Tibial artery (tissue), 4 donors: ENCODE data around the gene CDH22.

ENCODE experiments used
- DNase-seq, 2 donors: peaks; one replicate each; pipeline ENCODE4 v3.0.0-alpha.2; 2019
- H3K27ac ChIP-seq, 2 donors: fragments of 200-600 bp; sonication (generic) in 1 of 2; 1 replicate in 1 of 2; 2 replicates in 1 of 2; pipeline ENCODE4 v1.5.1; 2018 to 2019; ENCODE audit warnings: mild to moderate bottlenecking in 1 of 2
- H3K27me3 ChIP-seq, 2 donors: fragments of 200-600 bp; sonication (generic) in 1 of 2; one replicate each; pipeline versions ENCODE4 v1.5.1 to v1.6.0; 2016 to 2019
- H3K36me3 ChIP-seq, 3 donors: fragments of 200-600 bp; sonication (generic) in 2 of 3; one replicate each; pipeline ENCODE4 v1.5.1; 2016 to 2019; ENCODE audit warnings: mild to moderate bottlenecking in 2 of 3
- H3K4me1 ChIP-seq, 4 donors: fragments of 200-600 bp; sonication (generic) in 2 of 4; 1 replicate in 3 of 4; 2 replicates in 1 of 4; pipeline ENCODE4 v1.5.1; 2016 to 2019
- H3K4me3 ChIP-seq, 2 donors: fragments of 200-600 bp; sonication (generic) in 1 of 2; 1 replicate in 1 of 2; 2 replicates in 1 of 2; pipeline ENCODE4 v1.5.1; 2018 to 2019; ENCODE audit warnings: mild to moderate bottlenecking in 2 of 2
- H3K9me3 ChIP-seq, 3 donors: fragments of 200-600 bp; sonication (generic) in 1 of 3; one replicate each; pipeline ENCODE4 v1.5.1; 2016 to 2019
- CTCF ChIP-seq, 2 experiments: fragments of 200-600 bp in 1 of 2; fragments of 450-650 bp in 1 of 2; IDR thresholded peaks; one replicate each; pipeline ENCODE4 v1.5.1; 2017 to 2019; ENCODE audit warnings: antibody characterized with exemption in 2 of 2, mild to moderate bottlenecking in 1 of 2, moderate library complexity in 1 of 2
- intact Hi-C: fragments of 100-400 bp; cut with DNase I; formaldehyde crosslinking; loops from one replicate; pipeline ENCODE4 v1.15.0; 2023; ENCODE audit warnings: low total_unique reads

Gene CDH22

GRCh38 chr20:46315311-46315710 lies 7.0 kb upstream of the CDH22 start:
- intact Hi-C loops, result no loop called here
- Histone ChIP-seq H3K27ac (no peak overlapping the region), H3K36me3 (no peaks in the 10 kb centered on the region), H3K9me3 (no peaks in the 10 kb centered on the region), H3K27me3 (peaks cover 0 to 94% of the 10 kb centered on the region in 2 donors), H3K4me1 (peaks cover 0 to 11% (median 4%) of the 10 kb centered on the region in 4 donors), H3K4me3 (no peak overlapping the region)
- DNase-seq, result no peak
- no peak for TF ChIP-seq CTCF (IDR thresholded peaks at IDR 0.05)

- no peak for TF ChIP-seq CTCF (IDR thresholded peaks at IDR 0.05)
- H3K27me3 ChIP-seq, result peaks cover 0 to 100% of the 10 kb centered on the region in 2 donors
- H3K9me3 ChIP-seq, result no peaks in the 10 kb centered on the region
- intact Hi-C loops, result no loop called here
- H3K4me3 ChIP-seq, result no peak overlapping the region
- no peak overlapping the region for H3K27ac ChIP-seq
- no peaks in the 10 kb centered on the region for H3K36me3 ChIP-seq
- DNase-seq, result no peak
- H3K4me1 ChIP-seq, result peaks cover 0 to 17% (median 9%) of the 10 kb centered on the region in 4 donors
Observed at GRCh38 chr20:46312945-46313861, 4.9 kb upstream of the CDH22 start.

- peaks cover 0 to 26% (median 18%) of the 10 kb centered on the region in 4 donors for H3K4me1 ChIP-seq
- TF ChIP-seq CTCF (IDR thresholded peaks at IDR 0.05), result no peak
- peaks cover 0 to 100% of the 10 kb centered on the region in 2 donors for H3K27me3 ChIP-seq
- H3K36me3 ChIP-seq, result no peaks in the 10 kb centered on the region
- intact Hi-C loops, result no loop called here
- no peaks in the 10 kb centered on the region for H3K9me3 ChIP-seq
- H3K4me3 ChIP-seq, result no peak overlapping the region
- no peak for DNase-seq
- no peak overlapping the region for H3K27ac ChIP-seq
Observed at GRCh38 chr20:46312075-46312944, 4.0 kb upstream of the CDH22 start.

- no peak overlapping the region for H3K4me3 ChIP-seq
- H3K27ac ChIP-seq, result no peak overlapping the region
- no peak for TF ChIP-seq CTCF (IDR thresholded peaks at IDR 0.05)
- H3K9me3 ChIP-seq, result no peaks in the 10 kb centered on the region
- no peaks in the 10 kb centered on the region for H3K36me3 ChIP-seq
- H3K4me1 ChIP-seq, result peaks cover 0 to 32% (median 23%) of the 10 kb centered on the region in 4 donors
- peaks cover 0 to 100% of the 10 kb centered on the region in 2 donors for H3K27me3 ChIP-seq
- intact Hi-C loops, result no loop called here
- no peak for DNase-seq
Observed at GRCh38 chr20:46311719-46312074, 3.4 kb upstream of the CDH22 start.

- Histone ChIP-seq H3K9me3 (no peaks in the 10 kb centered on the region), H3K4me1 (peaks cover 0 to 32% (median 23%) of the 10 kb centered on the region in 4 donors), H3K4me3 (no peak overlapping the region), H3K27me3 (peaks cover 0 to 100% of the 10 kb centered on the region in 2 donors), H3K27ac (no peak overlapping the region), H3K36me3 (no peaks in the 10 kb centered on the region)
- no peak for DNase-seq
- TF ChIP-seq CTCF (IDR thresholded peaks at IDR 0.05), result no peak
- intact Hi-C loops, result no loop called here
Observed at GRCh38 chr20:46311039-46311650, 2.8 kb upstream of the CDH22 start.
